GM19395 (cell line): ENCODE results near the gene RMI1.
"Not testable (repeated sequence)": the region's sequence is repeated elsewhere in the genome, so short reads cannot be mapped to it uniquely, and the experiment has no call there.

ENCODE experiments used
- ATAC-seq: cut with Tn5 transposase; IDR thresholded peaks from one replicate; pipeline ENCODE4 v1.9.1; 2021; ENCODE audit warnings: mild to moderate bottlenecking, moderate library complexity; ENCODE audit not compliant: unreplicated experiment

RMI1 gene

GRCh38 chr9:83980395-83981125 lies at the start of gene RMI1:
RMI1 (plus strand) TSS chr9:83980805; CDS start chr9:84000987, 20,182 bp downstream.
- peak; percentile 79 for ATAC-seq

- ATAC-seq: no peak
These were observed 49.7 kb upstream of the RMI1 start for GRCh38 chr9:83930881-83931280.

GRCh38 chr9:83932011-83932410 lies 48.6 kb upstream of the RMI1 start:
- ATAC-seq: no peak

- no peak for ATAC-seq
These were observed 47.8 kb upstream of the RMI1 start for GRCh38 chr9:83932851-83933250.

- ATAC-seq: no peak
These were observed 46.8 kb upstream of the RMI1 start for GRCh38 chr9:83933790-83934189.

GRCh38 chr9:83934569-83935275 lies 45.9 kb upstream of the RMI1 start:
- ATAC-seq: no peak

- no peak for ATAC-seq
These were observed 45.2 kb upstream of the RMI1 start for GRCh38 chr9:83935276-83935935.

GRCh38 chr9:83936523-83936922 lies 44.1 kb upstream of the RMI1 start:
- ATAC-seq: no peak

GRCh38 chr9:83937861-83938455 lies 42.6 kb upstream of the RMI1 start:
- ATAC-seq: no peak

- ATAC-seq: no peak
These were observed 39.9 kb upstream of the RMI1 start for GRCh38 chr9:83940590-83941303.

- not testable (repeated sequence) for ATAC-seq
These were observed 32.5 kb upstream of the RMI1 start for GRCh38 chr9:83948096-83948495.

- ATAC-seq: peak; percentile 58
These were observed 24.5 kb upstream of the RMI1 start for GRCh38 chr9:83956086-83956435.

GRCh38 chr9:83956436-83957247 lies 24.0 kb upstream of the RMI1 start:
- ATAC-seq: peak; percentile 86

- ATAC-seq: no peak
These were observed 23.4 kb upstream of the RMI1 start for GRCh38 chr9:83957248-83957513.

GRCh38 chr9:83959061-83959460 lies 21.5 kb upstream of the RMI1 start:
- ATAC-seq: no peak

GRCh38 chr9:83960991-83961390 lies 19.6 kb upstream of the RMI1 start:
- no peak for ATAC-seq

- ATAC-seq: no peak
These were observed 18.4 kb upstream of the RMI1 start for GRCh38 chr9:83962165-83962564.

- no peak for ATAC-seq
These were observed 15.6 kb upstream of the RMI1 start for GRCh38 chr9:83964973-83965349.

- no peak for ATAC-seq
These were observed 15.0 kb upstream of the RMI1 start for GRCh38 chr9:83965350-83966208.

- ATAC-seq: no peak
These were observed 14.4 kb upstream of the RMI1 start for GRCh38 chr9:83966209-83966582.
